Rectal smooth muscle tissue (tissue), 1 donor: ENCODE measurements around the gene FBXL13.
"Not testable (repeated sequence)": the region's sequence is repeated elsewhere in the genome, so short reads cannot be mapped to it uniquely, and the experiment has no call there.

Experiments used
- H3K27ac ChIP-seq: one replicate; pipeline ENCODE4 v1.7.0; 2013; ENCODE audit warnings: low read depth, low read length, inconsistent platforms
- H3K27me3 ChIP-seq: one replicate; pipeline ENCODE4 v1.7.0; 2013; ENCODE audit warnings: low read length; ENCODE audit not compliant: control insufficient read depth, insufficient read depth
- H3K36me3 ChIP-seq: one replicate; pipeline ENCODE4 v1.7.0; 2013; ENCODE audit warnings: low read length; ENCODE audit not compliant: control insufficient read depth, insufficient read depth
- H3K4me1 ChIP-seq: one replicate; pipeline ENCODE4 v1.7.0; 2013; ENCODE audit warnings: low read length; ENCODE audit not compliant: control insufficient read depth, insufficient read depth
- H3K4me3 ChIP-seq: one replicate; pipeline ENCODE4 v1.7.0; 2013; ENCODE audit warnings: low read length
- H3K9ac ChIP-seq: one replicate; pipeline ENCODE4 v1.7.0; 2013; ENCODE audit warnings: low read length

Gene FBXL13

GRCh38 chr7:103010211-103010610 is 64.4 kb downstream of the FBXL13 start:
- no peaks in the 10 kb centered on the region for H3K27me3 ChIP-seq
- H3K9ac ChIP-seq, result no peak overlapping the region
- no peaks in the 10 kb centered on the region for H3K4me1 ChIP-seq
- no peak overlapping the region for H3K4me3 ChIP-seq
- no peak overlapping the region for H3K27ac ChIP-seq
- no peaks in the 10 kb centered on the region for H3K36me3 ChIP-seq

- no peaks in the 10 kb centered on the region for H3K27me3 ChIP-seq
- no peaks in the 10 kb centered on the region for H3K36me3 ChIP-seq
- no peak overlapping the region for H3K27ac ChIP-seq
- H3K4me1 ChIP-seq, result no peaks in the 10 kb centered on the region
- no peak overlapping the region for H3K4me3 ChIP-seq
- no peak overlapping the region for H3K9ac ChIP-seq
These were observed 65.0 kb downstream of the FBXL13 start for GRCh38 chr7:103009466-103010185.

DNA sequence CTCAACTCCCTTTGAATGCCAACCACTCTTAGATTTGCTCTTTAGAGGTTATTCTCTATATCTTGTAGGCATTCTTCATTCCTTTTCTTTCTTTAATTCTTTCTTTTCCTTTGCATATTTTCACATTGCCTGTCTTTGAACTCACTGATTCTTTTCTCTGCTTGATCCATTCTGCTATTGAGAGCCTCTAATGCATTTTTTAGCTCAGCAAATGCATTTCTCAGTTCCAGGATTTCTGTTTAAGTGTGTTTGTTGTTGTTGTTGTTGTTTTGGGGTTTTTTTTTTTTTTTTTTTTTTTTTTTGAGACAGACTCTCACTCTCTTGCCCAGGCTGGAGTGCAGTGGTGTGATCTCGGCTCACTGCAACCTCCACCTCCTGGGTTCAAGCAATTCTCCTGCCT is 71.6 kb downstream of the FBXL13 start:
- H3K27me3 ChIP-seq, result no peaks in the 10 kb centered on the region
- no peaks in the 10 kb centered on the region for H3K4me1 ChIP-seq
- no peak overlapping the region for H3K9ac ChIP-seq
- no peak overlapping the region for H3K4me3 ChIP-seq
- no peak overlapping the region for H3K27ac ChIP-seq
- H3K36me3 ChIP-seq, result no peaks in the 10 kb centered on the region

- no peaks in the 10 kb centered on the region for H3K27me3 ChIP-seq
These were observed 73.4 kb downstream of the FBXL13 start for GRCh38 chr7:103001210-103001609.

DNA sequence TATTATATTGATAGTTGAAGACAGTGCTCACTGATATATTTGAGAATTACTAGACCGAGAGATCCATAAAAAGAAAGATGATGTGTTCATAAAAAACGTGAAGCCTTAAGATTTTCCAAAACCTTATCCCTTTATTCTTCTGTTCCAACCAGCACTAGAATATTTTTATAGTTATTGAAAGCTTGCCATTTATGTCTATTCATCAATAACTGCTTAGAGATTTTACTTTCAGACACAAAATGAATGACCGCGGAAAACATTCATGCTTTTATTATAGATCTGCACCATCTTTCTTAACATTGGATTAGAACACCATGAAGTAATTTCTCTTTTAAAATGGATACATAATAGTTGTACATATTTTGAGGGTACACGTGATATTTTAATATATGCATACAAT is 77.6 kb downstream of the FBXL13 start:
- Histone ChIP-seq H3K9ac (no peak overlapping the region), H3K36me3 (no peaks in the 10 kb centered on the region), H3K4me3 (no peak overlapping the region), H3K27me3 (no peaks in the 10 kb centered on the region), H3K4me1 (peaks cover 10% of the 10 kb centered on the region), H3K27ac (no peak overlapping the region)

More at GRCh38 chr7:103001210-103001609, 73.4 kb downstream of the FBXL13 start:
- Histone ChIP-seq H3K4me3 (no peak overlapping the region), H3K9ac (no peak overlapping the region), H3K36me3 (no peaks in the 10 kb centered on the region), H3K27ac (no peak overlapping the region), H3K4me1 (no peaks in the 10 kb centered on the region)

DNA sequence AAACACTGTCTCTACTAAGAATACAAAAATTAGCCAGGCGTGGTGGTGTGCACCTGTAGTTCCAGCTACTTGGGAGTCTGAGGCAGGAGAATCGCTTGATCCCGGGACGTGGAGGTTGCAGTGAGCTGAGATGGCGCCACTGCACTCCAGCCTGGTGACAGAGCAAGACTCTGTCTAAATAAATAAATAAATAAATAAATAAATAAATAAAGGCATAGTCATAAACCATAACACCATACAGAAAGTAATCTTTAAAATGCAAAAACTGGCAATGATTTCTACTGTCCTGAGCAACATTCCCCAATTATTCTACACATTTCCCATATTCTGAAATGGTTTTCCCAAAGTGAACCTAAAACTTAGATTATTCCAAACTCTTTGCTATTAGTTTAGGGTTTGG is 79.0 kb downstream of the FBXL13 start:
- H3K9ac ChIP-seq, H3K27ac ChIP-seq, H3K27me3 ChIP-seq, H3K4me3 ChIP-seq, H3K36me3 ChIP-seq: not testable (repeated sequence)
- peaks cover 20% of the 10 kb centered on the region for H3K4me1 ChIP-seq

DNA sequence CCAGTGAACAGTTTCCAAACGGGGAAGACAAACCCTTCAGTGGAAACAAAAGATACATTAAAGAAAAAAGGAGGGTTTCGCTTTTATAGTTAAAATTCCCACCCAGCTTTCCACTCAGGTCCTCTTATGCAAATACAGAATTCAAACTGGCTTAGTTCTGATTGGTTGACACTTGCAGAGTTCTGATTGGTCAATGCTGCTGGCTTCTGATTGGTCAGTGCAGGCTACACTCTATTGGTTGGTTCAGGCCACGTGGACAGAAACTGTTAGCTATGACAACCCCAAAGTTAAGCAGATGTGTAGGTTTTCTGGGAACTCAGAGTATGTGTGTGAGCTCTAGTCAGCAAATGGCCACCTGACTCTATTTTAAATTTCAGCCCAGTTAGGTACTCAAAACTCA is 80.0 kb downstream of the FBXL13 start:
- Histone ChIP-seq H3K36me3 (no peaks in the 10 kb centered on the region), H3K27me3 (no peaks in the 10 kb centered on the region), H3K4me1 (peaks cover 20% of the 10 kb centered on the region), H3K9ac (no peak overlapping the region), H3K27ac (no peak overlapping the region), H3K4me3 (no peak overlapping the region)

- Histone ChIP-seq H3K4me3 (no peak overlapping the region), H3K27ac (no peak overlapping the region), H3K27me3 (no peaks in the 10 kb centered on the region), H3K9ac (no peak overlapping the region), H3K4me1 (peaks cover 20% of the 10 kb centered on the region), H3K36me3 (no peaks in the 10 kb centered on the region)
These were observed 80.9 kb downstream of the FBXL13 start for GRCh38 chr7:102993718-102994029.

GRCh38 chr7:102992938-102993717 is 81.5 kb downstream of the FBXL13 start:
- Histone ChIP-seq H3K4me3 (no peak overlapping the region), H3K4me1 (peaks cover 20% of the 10 kb centered on the region), H3K27me3 (no peaks in the 10 kb centered on the region), H3K9ac (no peak overlapping the region), H3K36me3 (no peaks in the 10 kb centered on the region), H3K27ac (peak overlapping the region; percentile 71)

- Histone ChIP-seq H3K4me3 (no peak overlapping the region), H3K4me1 (peaks cover 20% of the 10 kb centered on the region), H3K27ac (peak overlapping the region; percentile 71), H3K9ac (no peak overlapping the region), H3K36me3 (no peaks in the 10 kb centered on the region), H3K27me3 (no peaks in the 10 kb centered on the region)
These were observed 82.1 kb downstream of the FBXL13 start for GRCh38 chr7:102992509-102992937.

GRCh38 chr7:102991540-102992214 is 82.9 kb downstream of the FBXL13 start:
- no peak overlapping the region for H3K4me3 ChIP-seq
- H3K27me3 ChIP-seq, result no peaks in the 10 kb centered on the region
- H3K36me3 ChIP-seq, result no peaks in the 10 kb centered on the region
- peak overlapping the region; percentile 71 for H3K27ac ChIP-seq
- H3K4me1 ChIP-seq, result peaks cover 20% of the 10 kb centered on the region
- no peak overlapping the region for H3K9ac ChIP-seq

GRCh38 chr7:102991077-102991539 is 83.5 kb downstream of the FBXL13 start:
- no peak overlapping the region for H3K4me3 ChIP-seq
- H3K36me3 ChIP-seq, result no peaks in the 10 kb centered on the region
- no peak overlapping the region for H3K27ac ChIP-seq
- no peaks in the 10 kb centered on the region for H3K27me3 ChIP-seq
- H3K9ac ChIP-seq, result no peak overlapping the region
- peaks cover 20% of the 10 kb centered on the region for H3K4me1 ChIP-seq
